Activated T-helper 9 cell treated with anti-CD3 and anti-CD28 coated beads, Interleukin-2, amount 50 U/mL, for 16 hours (primary cell): ENCODE measurements around the gene MT1E.
A peak's percentile ranks its signal among the peaks of the same experiment; 100 is the strongest.
"Not testable (repeated sequence)": the region's sequence is repeated elsewhere in the genome, so short reads cannot be mapped to it uniquely, and the experiment has no call there.

Source experiments
- DNase-seq: peaks from one replicate; pipeline ENCODE4 v3.0.0-alpha.2; 2020; ENCODE audit warnings: low read depth

MT1E gene

DNA sequence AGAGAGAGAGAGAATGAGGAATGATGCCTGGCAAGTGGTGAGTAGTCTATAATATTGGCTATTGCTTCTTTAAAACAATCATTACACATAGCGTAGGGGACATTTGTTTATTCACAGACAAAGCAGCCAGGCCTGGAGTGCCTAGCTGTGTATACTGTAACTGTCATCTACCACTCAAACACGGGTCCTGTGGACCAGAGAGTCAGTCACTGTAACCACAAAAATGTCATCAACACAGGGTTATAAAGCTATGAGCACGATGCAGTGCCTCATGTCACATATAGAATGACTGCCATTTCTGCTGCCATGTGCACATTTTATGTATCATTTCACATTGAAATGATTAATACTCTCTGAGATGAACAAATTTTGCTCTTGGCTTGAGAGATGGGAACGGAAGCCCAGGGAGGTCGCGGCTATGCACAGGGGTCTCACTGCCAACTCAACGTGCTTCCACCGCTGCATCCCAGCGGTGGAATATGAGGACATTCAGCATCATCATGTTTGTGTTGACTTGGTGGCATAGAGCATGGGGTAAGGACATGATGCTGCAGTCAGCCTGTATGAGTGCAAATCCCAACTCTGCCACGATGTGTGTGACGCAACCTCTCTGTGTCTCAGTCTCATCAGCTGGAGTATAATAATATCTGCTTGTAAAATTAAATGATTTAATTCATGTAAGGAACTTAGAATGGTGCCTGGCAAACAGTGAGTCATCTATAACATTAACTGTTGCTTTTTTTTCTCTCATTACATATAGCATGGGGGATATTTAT is 47.4 kb downstream of the MT1E start:
- no peak for DNase-seq

DNA sequence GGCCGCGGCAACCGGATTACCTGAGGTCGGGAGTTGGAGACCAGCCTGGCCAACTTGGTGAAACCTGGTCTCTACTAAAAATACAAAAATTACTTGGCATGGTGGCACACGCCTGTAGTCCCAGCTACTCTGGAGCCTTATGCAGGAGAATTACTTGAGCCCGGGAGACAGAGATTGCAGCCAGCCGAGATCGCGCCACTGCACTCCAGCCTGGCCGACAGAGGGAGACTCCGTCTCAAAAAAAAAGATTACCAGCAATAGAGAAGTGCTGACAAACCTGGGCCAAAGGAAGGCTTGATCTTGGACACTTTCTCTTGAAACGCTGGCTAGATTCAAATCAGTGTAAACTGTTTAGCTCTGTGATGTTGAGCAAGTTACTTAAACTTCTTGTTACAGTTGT is 48.3 kb downstream of the MT1E start:
- no peak for DNase-seq

DNA sequence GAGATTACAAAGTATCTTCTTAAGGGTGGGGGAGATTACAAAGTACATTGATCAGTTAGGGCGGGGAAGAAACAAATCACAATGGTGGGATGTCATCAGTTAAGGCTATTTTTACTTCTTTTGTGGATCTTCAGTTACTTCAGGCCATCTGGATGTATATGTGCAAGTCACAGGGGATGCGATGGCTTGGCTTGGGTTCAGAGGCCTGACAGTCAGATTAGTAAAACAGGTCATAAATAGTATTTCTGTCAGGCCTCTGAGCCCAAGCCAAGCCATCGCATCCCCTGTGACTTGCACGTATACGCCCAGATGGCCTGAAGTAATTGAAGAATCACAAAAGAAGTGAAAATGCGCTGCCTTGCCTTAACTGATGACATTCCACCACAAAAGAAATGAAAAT is 49.0 kb downstream of the MT1E start:
- not testable (repeated sequence) for DNase-seq

DNA sequence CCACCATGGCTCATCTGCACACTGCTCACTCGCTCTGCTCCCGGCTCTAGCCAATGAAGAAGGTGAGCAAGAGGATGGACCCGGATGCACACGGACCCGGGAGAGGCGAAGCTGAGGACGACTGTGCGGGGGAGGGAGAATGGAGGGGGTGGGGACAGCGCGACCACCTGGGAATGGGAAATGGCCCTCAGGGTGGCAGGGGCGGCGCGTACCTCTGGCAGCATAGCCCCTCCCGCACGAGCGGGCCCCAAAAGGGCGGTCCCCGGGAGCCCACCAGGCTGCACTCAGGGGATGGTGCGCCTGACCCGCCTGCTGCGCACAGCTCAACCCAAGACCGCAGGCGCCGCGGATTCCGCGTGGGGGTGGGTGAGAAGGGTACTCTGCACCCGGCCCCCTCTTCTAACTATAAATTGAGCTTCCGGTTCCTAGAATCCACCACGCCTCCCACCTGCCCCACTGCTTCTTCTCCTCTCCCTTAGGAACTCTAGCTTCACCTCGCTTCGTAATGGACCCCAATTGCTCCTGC is 50.2 kb downstream of the MT1E start:
- peak; percentile 37 for DNase-seq
